HCT116 (cell line): ENCODE measurements around the gene ZBTB33. TPM values are rescaled to one million over a fixed set of nuclear protein-coding genes. Genes with fewer than 3 reads are reported as not detected.

Experiments
- ATAC-seq: fragments of 200-7000 bp; cut with Tn5 transposase; 2 replicates; pipeline ENCODE4 v1.9.1; 2020; ENCODE audit warnings: mild to moderate bottlenecking, moderate library complexity
- BruUV-seq: library from RNA; stranded (reverse); fragments of 400-500 nt; replicated peaks from 2 replicates; lab custom pipeline; 2021; lab: Mats Ljungman, UMichigan
- CTCF ChIA-PET: fragments of 300-600 bp; sonication (Branson Sonifier 250); formaldehyde crosslinking; loops from one replicate; lab custom pipeline; 2021; ENCODE audit warnings: antibody characterized with exemption; lab: Charles Lee
- POLR2A ChIA-PET: fragments of 300-600, 350-600 bp; sonication (Branson Sonifier 250); formaldehyde crosslinking; loops from one replicate; lab custom pipeline; 2021; ENCODE audit warnings: antibody characterized with exemption; lab: Charles Lee
- RAD21 ChIA-PET, 2 experiments: fragments of 300-600 bp; sonication (Branson Sonifier 250); formaldehyde crosslinking; loops; one replicate each; lab custom pipeline; 2023; ENCODE audit warnings: low total read pairs in 2 of 2; ENCODE audit not compliant: uncharacterized antibody in 2 of 2, unreplicated experiment in 2 of 2, low non-redundant PET in 1 of 2; lab: Charles Lee
- DNase-seq: peaks from one replicate; pipeline ENCODE4 v3.0.0-alpha.2; 2010; ENCODE audit warnings: low read depth, low spot score
- H2AFZ ChIP-seq: fragments of 200-600 bp; shearing (Covaris generic), sonication (generic); 2 replicates; pipeline ENCODE4 v1.6.1; 2017; ENCODE audit warnings: low read depth, mixed run types, mixed read lengths, antibody characterized with exemption, low read length; ENCODE audit not compliant: poor library complexity, severe bottlenecking
- H3K27ac ChIP-seq: 2 replicates; pipeline ENCODE4 v1.5.1; 2012; ENCODE audit warnings: low read depth, low read length
- H3K27me3 ChIP-seq: fragments of 200-600 bp; sonication (generic); 2 replicates; pipeline ENCODE4 v1.6.1; 2016; ENCODE audit warnings: mixed run types, low read length, mixed read lengths; ENCODE audit not compliant: insufficient read depth
- H3K36me3 ChIP-seq, 2 experiments: fragments of 200-500 bp in 1 of 2; fragments of 200-600 bp in 1 of 2; sonication (Bioruptor generic) in 1 of 2; sonication (generic) in 1 of 2; 2 replicates each; pipeline versions ENCODE4 v1.5.1 to v1.6.1; 2014 to 2016; ENCODE audit warnings: low read length in 2 of 2, inconsistent platforms in 1 of 2, mixed read lengths in 1 of 2, mixed run types in 1 of 2; ENCODE audit not compliant: insufficient read depth in 2 of 2, control insufficient read depth in 1 of 2
- H3K4me1 ChIP-seq, 2 experiments: fragments of 200-600 bp in 1 of 2; sonication (generic) in 1 of 2; 2 replicates each; pipeline versions ENCODE4 v1.5.1 to v1.6.1; 2012 to 2017; ENCODE audit warnings: low read length in 2 of 2, inconsistent platforms in 1 of 2, mild to moderate bottlenecking in 1 of 2, mixed read lengths in 1 of 2, mixed run types in 1 of 2, moderate library complexity in 1 of 2; ENCODE audit not compliant: insufficient read depth in 2 of 2, control insufficient read depth in 1 of 2
- H3K4me2 ChIP-seq: fragments of 200-600 bp; sonication (generic); 2 replicates; pipeline ENCODE4 v1.6.1; 2017; ENCODE audit warnings: mixed run types, low read length, mixed read lengths
- H3K4me3 ChIP-seq, 2 experiments: fragments of 200-600 bp in 1 of 2; sonication (generic) in 1 of 2; replicated peaks in 1 of 2; 2 replicates each; pipeline ENCODE4 v1.5.1; 2011 to 2016; ENCODE audit warnings: low read length in 2 of 2, control low read depth in 1 of 2, low read depth in 1 of 2, mild to moderate bottlenecking in 1 of 2, mixed read lengths in 1 of 2, mixed run types in 1 of 2
- H3K79me2 ChIP-seq: fragments of 200-600 bp; sonication (generic); 2 replicates; pipeline ENCODE4 v1.6.1; 2017; ENCODE audit warnings: mild to moderate bottlenecking, mixed run types, low read length, moderate library complexity, mixed read lengths; ENCODE audit not compliant: insufficient read depth
- H3K9ac ChIP-seq: fragments of 200-600 bp; sonication (generic); 2 replicates; pipeline ENCODE4 v1.6.1; 2016; ENCODE audit warnings: low read length, mixed read lengths
- H3K9me2 ChIP-seq: fragments of 200-600 bp; sonication (generic), shearing (Covaris generic); 2 replicates; pipeline ENCODE4 v1.6.1; 2017; ENCODE audit warnings: mixed run types, mild to moderate bottlenecking, moderate library complexity; ENCODE audit not compliant: insufficient read depth
- H3K9me3 ChIP-seq, 2 experiments: fragments of 200-500 bp in 1 of 2; fragments of 200-600 bp in 1 of 2; sonication (Bioruptor generic) in 1 of 2; sonication (generic) in 1 of 2; 2 replicates each; pipeline ENCODE4 v1.6.1; 2014 to 2017; ENCODE audit warnings: low read length in 2 of 2, mixed read lengths in 2 of 2, inconsistent platforms in 1 of 2, low read depth in 1 of 2, mild to moderate bottlenecking in 1 of 2, mixed run types in 1 of 2, moderate library complexity in 1 of 2; ENCODE audit not compliant: control insufficient read depth in 1 of 2, insufficient read depth in 1 of 2
- H4K20me1 ChIP-seq: fragments of 200-600 bp; sonication (generic), shearing (Covaris generic); 2 replicates; pipeline ENCODE4 v1.6.1; 2017; ENCODE audit warnings: mixed run types, mild to moderate bottlenecking, moderate library complexity; ENCODE audit not compliant: insufficient read depth
- CBX3 ChIP-seq: IDR thresholded peaks from 2 replicates; pipeline ENCODE4 v1.6.1; 2012; ENCODE audit warnings: low read depth
- CEBPB ChIP-seq: IDR thresholded peaks from 2 replicates; pipeline ENCODE4 v1.6.1; 2012; ENCODE audit warnings: low read depth
- EGR1 ChIP-seq: IDR thresholded peaks from 2 replicates; pipeline ENCODE4 v1.6.1; 2012; ENCODE audit warnings: low read depth
- EZH2 ChIP-seq: fragments of 200-600 bp; sonication (generic); IDR thresholded peaks from 2 replicates; pipeline ENCODE4 v1.6.1; 2017; ENCODE audit warnings: antibody characterized with exemption, mixed run types
- JUND ChIP-seq: IDR thresholded peaks from 2 replicates; pipeline ENCODE4 v1.6.1; 2012
- POLR2A ChIP-seq: IDR thresholded peaks from 2 replicates; pipeline ENCODE4 v1.7.0; 2011; ENCODE audit warnings: borderline replicate concordance; ENCODE audit not compliant: insufficient read depth, insufficient read length; ENCODE audit errors: extremely low read depth
- POLR2AphosphoS5 ChIP-seq: IDR thresholded peaks from 2 replicates; pipeline ENCODE4 v1.6.1; 2011; ENCODE audit warnings: mild to moderate bottlenecking, low read depth, low read length, moderate library complexity
- RAD21 ChIP-seq: IDR thresholded peaks from 2 replicates; pipeline ENCODE4 v1.6.1; 2012; ENCODE audit warnings: low read depth, mild to moderate bottlenecking
- SIN3A ChIP-seq: IDR thresholded peaks from 2 replicates; pipeline ENCODE4 v1.6.1; 2012; ENCODE audit warnings: low read depth
- SP1 ChIP-seq: IDR thresholded peaks from 2 replicates; pipeline ENCODE4 v1.6.1; 2012; ENCODE audit warnings: low read depth
- SRF ChIP-seq: IDR thresholded peaks from 2 replicates; pipeline ENCODE4 v1.6.1; 2012; ENCODE audit warnings: low read depth
- YY1 ChIP-seq: IDR thresholded peaks from 2 replicates; pipeline ENCODE4 v1.6.1; 2011; ENCODE audit warnings: low read length, low read depth, moderate library complexity, mild to moderate bottlenecking; ENCODE audit not compliant: insufficient replicate concordance; ENCODE audit errors: extremely low read depth
- ZFX ChIP-seq: fragments of 450-650 bp; IDR thresholded peaks from 2 replicates; pipeline ENCODE4 v1.6.1; 2017
- ZNF274 ChIP-seq: fragments of 200-500 bp; sonication (Bioruptor generic); IDR thresholded peaks from 2 replicates; pipeline ENCODE4 v1.6.1; 2014; ENCODE audit warnings: mild to moderate bottlenecking, low read depth, low read length, inconsistent platforms
- intact Hi-C: fragments of 100-400 bp; cut with micrococcal nuclease; formaldehyde crosslinking; loops from 2 replicates; pipeline ENCODE4 v1.10.0; 2022
- total RNA-seq: library from RNA; stranded (reverse); gene quantifications from one replicate; pipeline ENCODE4 v1.2.1, GENCODE V29; 2021; ENCODE audit not compliant: unreplicated experiment
- TF ChIP-seq, protein P1 (sequence below), 3 experiments: fragments of 200-600 bp in 1 of 3; sonication (generic) in 1 of 3; IDR thresholded peaks in 2 of 3; conservative IDR thresholded peaks in 1 of 3; 2 replicates each; pipeline ENCODE4 v1.5.1; 2012 to 2017; ENCODE audit warnings: low read depth in 2 of 3, low read length in 2 of 3, antibody characterized with exemption in 1 of 3, borderline replicate concordance in 1 of 3, control low read depth in 1 of 3, mild to moderate bottlenecking in 1 of 3, mixed read lengths in 1 of 3, mixed run types in 1 of 3, moderate library complexity in 1 of 3; ENCODE audit not compliant: insufficient read depth in 1 of 3
- TF ChIP-seq, protein P2 (sequence below): IDR thresholded peaks from 2 replicates; pipeline ENCODE4 v1.6.1; 2012; ENCODE audit warnings: low read depth
- TF ChIP-seq, protein P3 (sequence below): IDR thresholded peaks from 2 replicates; pipeline ENCODE4 v1.6.1; 2012
- TF ChIP-seq, protein P4 (sequence below): IDR thresholded peaks from 2 replicates; pipeline ENCODE4 v1.6.1; 2011; ENCODE audit warnings: mild to moderate bottlenecking, low read length, moderate library complexity; ENCODE audit not compliant: insufficient replicate concordance; ENCODE audit errors: extremely low read depth
- TF ChIP-seq, protein P5 (sequence below): IDR thresholded peaks from 2 replicates; pipeline ENCODE4 v1.6.1; 2012

The ZBTB33 gene
- total RNA-seq, 1 experiment from 2014 or later, result 12.3 TPM

DNA sequence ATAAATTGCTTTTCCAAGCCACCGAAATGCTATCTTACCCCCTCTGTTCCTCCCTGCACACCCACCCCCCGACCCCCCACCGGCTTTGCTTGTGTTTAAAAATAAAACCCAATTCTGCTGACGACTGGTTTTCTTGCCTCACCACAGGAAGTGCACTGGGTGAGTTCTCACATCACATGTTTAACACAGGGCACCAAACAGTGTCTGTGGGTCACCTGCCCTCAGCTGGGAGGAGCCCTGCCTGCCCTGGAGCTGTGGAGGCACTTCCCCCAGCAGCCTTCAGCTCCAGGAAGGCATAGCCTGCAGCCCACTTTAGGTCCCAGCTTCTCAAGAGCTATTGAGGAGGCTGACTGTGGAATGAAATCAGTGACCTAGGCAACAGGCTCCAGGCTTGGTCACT is 51.8 kb downstream of the ZBTB33 start:
- TF ChIP-seq POLR2AphosphoS5 (no peak), CBX3 (no peak), RAD21 (no peak), POLR2A (no peak), SIN3A (no peak), SP1 (no peak), SRF (no peak), YY1 (no peak), ZFX (no peak), EGR1 (no peak), EZH2 (no peak), JUND (no peak), ZNF274 (no peak), CEBPB (no peak)
- TF ChIP-seq, protein P1, sequence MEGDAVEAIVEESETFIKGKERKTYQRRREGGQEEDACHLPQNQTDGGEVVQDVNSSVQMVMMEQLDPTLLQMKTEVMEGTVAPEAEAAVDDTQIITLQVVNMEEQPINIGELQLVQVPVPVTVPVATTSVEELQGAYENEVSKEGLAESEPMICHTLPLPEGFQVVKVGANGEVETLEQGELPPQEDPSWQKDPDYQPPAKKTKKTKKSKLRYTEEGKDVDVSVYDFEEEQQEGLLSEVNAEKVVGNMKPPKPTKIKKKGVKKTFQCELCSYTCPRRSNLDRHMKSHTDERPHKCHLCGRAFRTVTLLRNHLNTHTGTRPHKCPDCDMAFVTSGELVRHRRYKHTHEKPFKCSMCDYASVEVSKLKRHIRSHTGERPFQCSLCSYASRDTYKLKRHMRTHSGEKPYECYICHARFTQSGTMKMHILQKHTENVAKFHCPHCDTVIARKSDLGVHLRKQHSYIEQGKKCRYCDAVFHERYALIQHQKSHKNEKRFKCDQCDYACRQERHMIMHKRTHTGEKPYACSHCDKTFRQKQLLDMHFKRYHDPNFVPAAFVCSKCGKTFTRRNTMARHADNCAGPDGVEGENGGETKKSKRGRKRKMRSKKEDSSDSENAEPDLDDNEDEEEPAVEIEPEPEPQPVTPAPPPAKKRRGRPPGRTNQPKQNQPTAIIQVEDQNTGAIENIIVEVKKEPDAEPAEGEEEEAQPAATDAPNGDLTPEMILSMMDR (IDR thresholded peaks at IDR 0.05 in 2 of 3, conservative IDR thresholded peaks at IDR 0.05 in 1 of 3; ENCODE audit: borderline replicate concordance in 1 of 3, insufficient read depth in 1 of 3, low read depth in 2 of 3, low read length in 2 of 3), result no peak
- TF ChIP-seq, protein P2, sequence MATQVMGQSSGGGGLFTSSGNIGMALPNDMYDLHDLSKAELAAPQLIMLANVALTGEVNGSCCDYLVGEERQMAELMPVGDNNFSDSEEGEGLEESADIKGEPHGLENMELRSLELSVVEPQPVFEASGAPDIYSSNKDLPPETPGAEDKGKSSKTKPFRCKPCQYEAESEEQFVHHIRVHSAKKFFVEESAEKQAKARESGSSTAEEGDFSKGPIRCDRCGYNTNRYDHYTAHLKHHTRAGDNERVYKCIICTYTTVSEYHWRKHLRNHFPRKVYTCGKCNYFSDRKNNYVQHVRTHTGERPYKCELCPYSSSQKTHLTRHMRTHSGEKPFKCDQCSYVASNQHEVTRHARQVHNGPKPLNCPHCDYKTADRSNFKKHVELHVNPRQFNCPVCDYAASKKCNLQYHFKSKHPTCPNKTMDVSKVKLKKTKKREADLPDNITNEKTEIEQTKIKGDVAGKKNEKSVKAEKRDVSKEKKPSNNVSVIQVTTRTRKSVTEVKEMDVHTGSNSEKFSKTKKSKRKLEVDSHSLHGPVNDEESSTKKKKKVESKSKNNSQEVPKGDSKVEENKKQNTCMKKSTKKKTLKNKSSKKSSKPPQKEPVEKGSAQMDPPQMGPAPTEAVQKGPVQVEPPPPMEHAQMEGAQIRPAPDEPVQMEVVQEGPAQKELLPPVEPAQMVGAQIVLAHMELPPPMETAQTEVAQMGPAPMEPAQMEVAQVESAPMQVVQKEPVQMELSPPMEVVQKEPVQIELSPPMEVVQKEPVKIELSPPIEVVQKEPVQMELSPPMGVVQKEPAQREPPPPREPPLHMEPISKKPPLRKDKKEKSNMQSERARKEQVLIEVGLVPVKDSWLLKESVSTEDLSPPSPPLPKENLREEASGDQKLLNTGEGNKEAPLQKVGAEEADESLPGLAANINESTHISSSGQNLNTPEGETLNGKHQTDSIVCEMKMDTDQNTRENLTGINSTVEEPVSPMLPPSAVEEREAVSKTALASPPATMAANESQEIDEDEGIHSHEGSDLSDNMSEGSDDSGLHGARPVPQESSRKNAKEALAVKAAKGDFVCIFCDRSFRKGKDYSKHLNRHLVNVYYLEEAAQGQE, result no peak
- TF ChIP-seq, protein P3, sequence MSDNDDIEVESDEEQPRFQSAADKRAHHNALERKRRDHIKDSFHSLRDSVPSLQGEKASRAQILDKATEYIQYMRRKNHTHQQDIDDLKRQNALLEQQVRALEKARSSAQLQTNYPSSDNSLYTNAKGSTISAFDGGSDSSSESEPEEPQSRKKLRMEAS, result no peak
- TF ChIP-seq, protein P4, sequence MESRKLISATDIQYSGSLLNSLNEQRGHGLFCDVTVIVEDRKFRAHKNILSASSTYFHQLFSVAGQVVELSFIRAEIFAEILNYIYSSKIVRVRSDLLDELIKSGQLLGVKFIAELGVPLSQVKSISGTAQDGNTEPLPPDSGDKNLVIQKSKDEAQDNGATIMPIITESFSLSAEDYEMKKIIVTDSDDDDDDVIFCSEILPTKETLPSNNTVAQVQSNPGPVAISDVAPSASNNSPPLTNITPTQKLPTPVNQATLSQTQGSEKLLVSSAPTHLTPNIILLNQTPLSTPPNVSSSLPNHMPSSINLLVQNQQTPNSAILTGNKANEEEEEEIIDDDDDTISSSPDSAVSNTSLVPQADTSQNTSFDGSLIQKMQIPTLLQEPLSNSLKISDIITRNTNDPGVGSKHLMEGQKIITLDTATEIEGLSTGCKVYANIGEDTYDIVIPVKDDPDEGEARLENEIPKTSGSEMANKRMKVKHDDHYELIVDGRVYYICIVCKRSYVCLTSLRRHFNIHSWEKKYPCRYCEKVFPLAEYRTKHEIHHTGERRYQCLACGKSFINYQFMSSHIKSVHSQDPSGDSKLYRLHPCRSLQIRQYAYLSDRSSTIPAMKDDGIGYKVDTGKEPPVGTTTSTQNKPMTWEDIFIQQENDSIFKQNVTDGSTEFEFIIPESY, result no peak
- TF ChIP-seq, protein P5, sequence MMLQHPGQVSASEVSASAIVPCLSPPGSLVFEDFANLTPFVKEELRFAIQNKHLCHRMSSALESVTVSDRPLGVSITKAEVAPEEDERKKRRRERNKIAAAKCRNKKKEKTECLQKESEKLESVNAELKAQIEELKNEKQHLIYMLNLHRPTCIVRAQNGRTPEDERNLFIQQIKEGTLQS, result no peak
- POLR2A ChIA-PET, result no interaction called here
- no peak for DNase-seq
- H3K27me3 ChIP-seq, result no peaks in the 10 kb centered on the region
- BruUV-seq, result no TSS peak
- no peak overlapping the region for H2AFZ ChIP-seq
- no peak overlapping the region for H3K4me3 ChIP-seq
- RAD21 ChIA-PET, result no interaction called here
- no peak overlapping the region for H3K4me2 ChIP-seq
- H3K4me1 ChIP-seq, result no peaks in the 10 kb centered on the region; a peak in 1 of 4 replicates
- no peaks in the 10 kb centered on the region for H4K20me1 ChIP-seq
- H3K79me2 ChIP-seq, result no peaks in the 10 kb centered on the region
- H3K9me2 ChIP-seq, result no peaks in the 10 kb centered on the region
- no peaks in the 10 kb centered on the region for H3K36me3 ChIP-seq
- intact Hi-C loops, result no loop called here
- peak; percentile 44; the same call in 1 of the 2 replicates for ATAC-seq
- CTCF ChIA-PET, result interaction anchor here (0.8 to 1.0 kb wide), 2 partner anchors 16 to 183 kb away, joined by 3 to 4 read pairs; no protein-coding TSS in a partner anchor
- H3K9me3 ChIP-seq, result no peaks in the 10 kb centered on the region
- H3K27ac ChIP-seq, result no peak overlapping the region
- no peak overlapping the region for H3K9ac ChIP-seq
